H9 (cell line): Measurements from ENCODE around the gene MXD3. TPM values are rescaled to one million over a fixed set of nuclear protein-coding genes. Genes with fewer than 3 reads are reported as not detected.
A peak's percentile ranks its signal among the peaks of the same experiment; 100 is the strongest.
"Not testable (repeated sequence)": the region's sequence is repeated elsewhere in the genome, so short reads cannot be mapped to it uniquely, and the experiment has no call there.

ENCODE experiments used
- DNase-seq: peaks from one replicate; pipeline ENCODE4 v3.0.0-alpha.2; 2017
- H2AFZ ChIP-seq: one replicate; pipeline ENCODE4 v1.6.1; 2013; ENCODE audit warnings: mild to moderate bottlenecking, low read length, control low read depth, moderate library complexity
- H2AK5ac ChIP-seq: 2 replicates; pipeline ENCODE4 v1.6.1; 2013; ENCODE audit warnings: low read length, control low read depth, mixed read lengths; ENCODE audit not compliant: insufficient read length
- H2BK120ac ChIP-seq: one replicate; pipeline ENCODE4 v1.6.1; 2013; ENCODE audit warnings: low read depth, mild to moderate bottlenecking, low read length, control low read depth, inconsistent platforms; ENCODE audit not compliant: poor library complexity, severe bottlenecking
- H2BK12ac ChIP-seq: 2 replicates; pipeline ENCODE4 v1.6.1; 2013; ENCODE audit warnings: low read length, control low read depth, mixed read lengths, low read depth; ENCODE audit not compliant: insufficient read length
- H2BK15ac ChIP-seq: 2 replicates; pipeline ENCODE4 v1.6.1; 2013; ENCODE audit warnings: low read depth, low read length, control low read depth
- H2BK20ac ChIP-seq: one replicate; pipeline ENCODE4 v1.6.1; 2013; ENCODE audit warnings: low read depth, mild to moderate bottlenecking, low read length, control low read depth, inconsistent platforms; ENCODE audit not compliant: poor library complexity, severe bottlenecking
- H2BK5ac ChIP-seq: 2 replicates; pipeline ENCODE4 v1.6.1; 2013; ENCODE audit warnings: low read length, control low read depth, mixed read lengths; ENCODE audit not compliant: insufficient read length
- H3K14ac ChIP-seq: 2 replicates; pipeline ENCODE4 v1.6.1; 2013; ENCODE audit warnings: low read length, control low read depth; ENCODE audit not compliant: insufficient read depth
- H3K18ac ChIP-seq: 2 replicates; pipeline ENCODE4 v1.6.1; 2013; ENCODE audit warnings: low read depth, mild to moderate bottlenecking, mixed read lengths, low read length, control low read depth; ENCODE audit not compliant: insufficient read length
- H3K23ac ChIP-seq: 2 replicates; pipeline ENCODE4 v1.6.1; 2013; ENCODE audit warnings: low read length, control low read depth, mixed read lengths, low read depth; ENCODE audit not compliant: insufficient read length
- H3K23me2 ChIP-seq: 2 replicates; pipeline ENCODE4 v1.6.1; 2013; ENCODE audit warnings: low read depth, mild to moderate bottlenecking, mixed read lengths, low read length, control low read depth; ENCODE audit not compliant: insufficient read length, poor library complexity, severe bottlenecking
- H3K27ac ChIP-seq: 2 replicates; pipeline ENCODE4 v1.5.1; 2013; ENCODE audit warnings: low read length, control low read depth, mixed read lengths, low read depth; ENCODE audit not compliant: insufficient read length
- H3K27me3 ChIP-seq: 2 replicates; pipeline ENCODE4 v1.6.1; 2013; ENCODE audit warnings: low read length, control low read depth, inconsistent platforms; ENCODE audit not compliant: insufficient read depth
- H3K4ac ChIP-seq: 2 replicates; pipeline ENCODE4 v1.6.1; 2013; ENCODE audit warnings: low read depth, mild to moderate bottlenecking, control low read depth, inconsistent platforms, low read length, moderate library complexity
- H3K4me1 ChIP-seq: 2 replicates; pipeline ENCODE4 v1.6.1; 2013; ENCODE audit warnings: low read length, control low read depth, inconsistent platforms; ENCODE audit not compliant: insufficient read depth
- H3K4me2 ChIP-seq: 2 replicates; pipeline ENCODE4 v1.6.1; 2013; ENCODE audit warnings: low read length, control low read depth, mixed read lengths; ENCODE audit not compliant: insufficient read length, insufficient read depth
- H3K56ac ChIP-seq: 2 replicates; pipeline ENCODE4 v1.6.1; 2013; ENCODE audit warnings: low read depth, mild to moderate bottlenecking, mixed read lengths, low read length, control low read depth; ENCODE audit not compliant: insufficient read length
- H3K79me1 ChIP-seq: 2 replicates; pipeline ENCODE4 v1.6.1; 2013; ENCODE audit warnings: low read depth, mild to moderate bottlenecking, moderate library complexity, low read length, control low read depth, inconsistent platforms; ENCODE audit not compliant: insufficient read depth, poor library complexity, severe bottlenecking
- H3K79me2 ChIP-seq: 2 replicates; pipeline ENCODE4 v1.6.1; 2013; ENCODE audit warnings: low read length, control low read depth, inconsistent platforms; ENCODE audit not compliant: insufficient read depth
- H3K9ac ChIP-seq: 2 replicates; pipeline ENCODE4 v1.6.1; 2013; ENCODE audit warnings: low read length, control low read depth, mixed read lengths; ENCODE audit not compliant: insufficient read length; ENCODE audit errors: extremely low read depth
- H3K9me3 ChIP-seq: one replicate; pipeline ENCODE4 v1.6.1; 2013; ENCODE audit warnings: low read depth, low read length, inconsistent platforms; ENCODE audit not compliant: control insufficient read depth
- H3T11ph ChIP-seq: one replicate; pipeline ENCODE4 v1.6.1; 2013; ENCODE audit warnings: mild to moderate bottlenecking, low read length, control low read depth, inconsistent platforms
- H4K20me1 ChIP-seq: one replicate; pipeline ENCODE4 v1.6.1; 2013; ENCODE audit not compliant: control insufficient read depth, insufficient read length, insufficient read depth
- H4K5ac ChIP-seq: 2 replicates; pipeline ENCODE4 v1.6.1; 2013; ENCODE audit warnings: low read depth, mild to moderate bottlenecking, mixed read lengths, low read length, control low read depth; ENCODE audit not compliant: insufficient read length
- H4K8ac ChIP-seq: replicated peaks from 2 replicates; pipeline ENCODE4 v1.6.1; 2013; ENCODE audit warnings: low read length, control low read depth, mixed read lengths, low read depth; ENCODE audit not compliant: insufficient read length
- H4K91ac ChIP-seq: 2 replicates; pipeline ENCODE4 v1.6.1; 2013; ENCODE audit warnings: low read depth, mild to moderate bottlenecking, moderate library complexity, mixed read lengths, low read length, control low read depth; ENCODE audit not compliant: insufficient read length
- H3K27ac Mint-ChIP-seq, 3 experiments: 2 replicates in 2 of 3; 3 replicates in 1 of 3; pipeline ENCODE4 v1.8.0; 2020 to 2021; ENCODE audit warnings: mixed read lengths in 3 of 3, mild to moderate bottlenecking in 1 of 3, moderate library complexity in 1 of 3
- H3K27me3 Mint-ChIP-seq: 2 replicates; pipeline ENCODE4 v1.8.0; 2021; ENCODE audit warnings: low read depth, mild to moderate bottlenecking, moderate library complexity, mixed read lengths
- H3K36me3 Mint-ChIP-seq, 3 experiments: 2 replicates in 2 of 3; 3 replicates in 1 of 3; pipeline ENCODE4 v1.8.0; 2020 to 2021; ENCODE audit warnings: low read depth in 3 of 3, mixed read lengths in 3 of 3; ENCODE audit not compliant: insufficient read depth in 1 of 3
- H3K4me1 Mint-ChIP-seq, 2 experiments: 2 replicates each; pipeline ENCODE4 v1.8.0; 2020; ENCODE audit warnings: mixed read lengths in 2 of 2
- H3K4me3 Mint-ChIP-seq, 2 experiments: 2 replicates in 1 of 2; 3 replicates in 1 of 2; pipeline ENCODE4 v1.8.0; 2020 to 2021; ENCODE audit warnings: mild to moderate bottlenecking in 2 of 2, mixed read lengths in 2 of 2, moderate library complexity in 1 of 2
- H3K9me3 Mint-ChIP-seq, 2 experiments: 2 replicates in 1 of 2; 3 replicates in 1 of 2; pipeline ENCODE4 v1.8.0; 2020; ENCODE audit warnings: mild to moderate bottlenecking in 2 of 2, mixed read lengths in 2 of 2, moderate library complexity in 1 of 2
- WGBS: extraction: QIAGEN DNeasy Blood & Tissue Kit; methylation state at CpG from one replicate; pipeline ENCODE4 v1.1.7; 2013; ENCODE audit warnings: missing lambda C conversion rate, low lambda C conversion rate, mixed read lengths; ENCODE audit not compliant: insufficient read length; ENCODE audit errors: extremely low coverage; 5-methylcytosine and 5-hydroxymethylcytosine counted together
- total RNA-seq: library from RNA; stranded (reverse); gene quantifications from 2 replicates; pipeline ENCODE4 v1.2.1, GENCODE V29; 2021
- TF ChIP-seq, protein P1 (sequence below): fragments of 200-600 bp; sonication (generic); conservative IDR thresholded peaks from 3 replicates; pipeline ENCODE4 v1.8.0; 2021; ENCODE audit warnings: antibody characterized with exemption, mild to moderate bottlenecking

Gene MXD3
- total RNA-seq, 1 experiment from 2014 or later: 9.8 TPM

DNA sequence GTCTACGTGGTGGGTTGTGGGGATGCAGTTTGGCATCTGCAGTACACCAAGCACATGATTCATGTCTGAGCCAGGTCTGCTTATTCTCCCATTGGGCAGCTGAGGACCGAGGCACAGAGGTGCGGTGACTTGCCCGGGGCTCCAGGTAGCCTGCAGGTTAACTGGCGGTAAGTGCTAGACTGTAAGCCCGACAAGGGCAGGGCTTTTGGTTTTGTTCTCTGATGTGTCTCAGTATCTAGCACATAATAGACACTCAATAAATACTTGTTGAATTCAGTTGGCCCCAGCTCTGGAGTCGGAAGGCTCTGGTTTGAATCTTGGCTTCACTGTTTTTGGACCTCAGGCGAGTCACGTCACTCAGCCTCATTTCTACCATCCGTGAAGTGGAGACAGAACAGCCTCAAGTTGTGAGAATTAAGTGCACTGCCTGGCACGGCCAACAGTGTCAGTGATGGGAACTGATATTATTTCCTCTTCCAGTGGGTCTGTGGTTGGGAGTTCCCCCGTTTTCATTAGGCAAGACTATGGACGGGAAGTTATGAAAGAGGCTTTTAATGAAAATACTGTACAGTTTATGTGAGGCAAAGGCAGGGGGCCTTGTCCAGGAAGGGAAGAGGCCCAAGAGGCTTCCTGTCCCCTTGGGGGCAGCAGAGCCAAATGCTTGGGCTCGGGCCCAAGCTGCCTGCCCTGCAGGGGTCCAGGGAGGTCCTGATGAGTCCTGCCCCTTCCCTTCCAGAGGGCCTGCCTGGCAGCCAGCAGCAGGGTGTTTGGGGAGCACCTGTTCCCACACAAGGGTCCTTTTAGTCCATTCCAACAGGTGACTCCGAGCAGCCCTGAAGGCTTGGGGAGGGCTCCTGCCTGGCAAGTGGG is 4.8 kb downstream of the MXD3 start:
- no peak overlapping the region for H2AFZ ChIP-seq

DNA sequence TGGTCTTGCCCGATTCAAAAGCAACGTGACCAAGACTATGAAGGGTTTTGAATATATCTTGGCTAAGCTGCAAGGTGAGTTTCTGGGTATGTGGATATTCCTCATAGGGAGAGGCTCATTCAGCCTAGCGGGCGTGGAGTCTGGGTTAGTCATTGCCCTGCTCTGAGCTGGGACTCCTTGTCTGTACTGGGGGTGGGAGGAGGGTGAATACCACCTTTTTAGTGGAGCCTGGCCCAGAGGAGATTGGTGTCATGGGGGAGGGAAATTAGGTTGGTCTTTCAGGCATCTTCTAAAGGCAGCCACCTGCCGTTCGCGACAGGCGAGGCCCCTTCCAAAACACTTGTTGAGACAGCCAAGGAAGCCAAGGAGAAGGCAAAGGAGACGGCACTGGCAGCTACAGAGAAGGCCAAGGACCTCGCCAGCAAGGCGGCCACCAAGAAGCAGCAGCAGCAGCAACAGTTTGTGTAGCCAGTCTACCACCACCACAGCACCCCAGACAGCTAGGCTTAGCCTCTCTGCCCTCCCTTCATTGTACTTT is 5.5 kb downstream of the MXD3 start:
- H3K79me1 ChIP-seq, H2BK12ac ChIP-seq, H3K4me2 ChIP-seq, H4K91ac ChIP-seq, H3K9ac ChIP-seq, H2AFZ ChIP-seq, H3K9me3 ChIP-seq, H2AK5ac ChIP-seq, H4K20me1 ChIP-seq, H3K14ac ChIP-seq, H3K27ac ChIP-seq, H3K23ac ChIP-seq, H3K27me3 Mint-ChIP-seq, H2BK20ac ChIP-seq, H4K8ac ChIP-seq, H3K18ac ChIP-seq, DNase-seq, H2BK120ac ChIP-seq, H2BK15ac ChIP-seq, H3K9me3 Mint-ChIP-seq, H4K5ac ChIP-seq, H2BK5ac ChIP-seq, H3T11ph ChIP-seq, H3K4me1 ChIP-seq, H3K79me2 ChIP-seq, H3K56ac ChIP-seq, H3K4ac ChIP-seq, H3K27me3 ChIP-seq: not testable (repeated sequence)
- peaks cover 27 to 32% of the 10 kb centered on the region in 2 experiments for H3K4me1 Mint-ChIP-seq
- no CpG with 5 or more reads among the region's 11 CpGs for WGBS
- H3K23me2 ChIP-seq: peaks cover 13% of the 10 kb centered on the region
- peaks cover 24 to 38% (median 31%) of the 10 kb centered on the region in 3 experiments for H3K36me3 Mint-ChIP-seq
- 0 out of 7 replicates have a peak overlapping the region, but pooled peaks of 1 of the 3 experiments have one; percentile 49 for H3K27ac Mint-ChIP-seq
- peak overlapping the region; percentile 14 to 93; a peak in 2 of 5 replicates for H3K4me3 Mint-ChIP-seq

More for the DNA sequence above, 4.8 kb downstream of the MXD3 start:
- no CpG with 5 or more reads among the region's 15 CpGs for WGBS
- no peak overlapping the region for H3T11ph ChIP-seq
- no peak overlapping the region for H3K4me2 ChIP-seq
- no peak overlapping the region for H2BK20ac ChIP-seq
- peaks cover 9% of the 10 kb centered on the region; the same call in 1 of the 2 replicates for H3K79me2 ChIP-seq
- no peak overlapping the region for H3K9ac ChIP-seq
- peaks cover 5% of the 10 kb centered on the region for H4K20me1 ChIP-seq
- peak overlapping the region in 1 of 3 experiments; percentile 67; a peak in 3 of 7 replicates for H3K27ac Mint-ChIP-seq
- TF ChIP-seq, protein P1, sequence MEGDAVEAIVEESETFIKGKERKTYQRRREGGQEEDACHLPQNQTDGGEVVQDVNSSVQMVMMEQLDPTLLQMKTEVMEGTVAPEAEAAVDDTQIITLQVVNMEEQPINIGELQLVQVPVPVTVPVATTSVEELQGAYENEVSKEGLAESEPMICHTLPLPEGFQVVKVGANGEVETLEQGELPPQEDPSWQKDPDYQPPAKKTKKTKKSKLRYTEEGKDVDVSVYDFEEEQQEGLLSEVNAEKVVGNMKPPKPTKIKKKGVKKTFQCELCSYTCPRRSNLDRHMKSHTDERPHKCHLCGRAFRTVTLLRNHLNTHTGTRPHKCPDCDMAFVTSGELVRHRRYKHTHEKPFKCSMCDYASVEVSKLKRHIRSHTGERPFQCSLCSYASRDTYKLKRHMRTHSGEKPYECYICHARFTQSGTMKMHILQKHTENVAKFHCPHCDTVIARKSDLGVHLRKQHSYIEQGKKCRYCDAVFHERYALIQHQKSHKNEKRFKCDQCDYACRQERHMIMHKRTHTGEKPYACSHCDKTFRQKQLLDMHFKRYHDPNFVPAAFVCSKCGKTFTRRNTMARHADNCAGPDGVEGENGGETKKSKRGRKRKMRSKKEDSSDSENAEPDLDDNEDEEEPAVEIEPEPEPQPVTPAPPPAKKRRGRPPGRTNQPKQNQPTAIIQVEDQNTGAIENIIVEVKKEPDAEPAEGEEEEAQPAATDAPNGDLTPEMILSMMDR: peak; percentile 37; the same call in 1 of the 3 replicates
- no peak overlapping the region for H2BK15ac ChIP-seq
- no peak overlapping the region for H3K4ac ChIP-seq
- H3K36me3 Mint-ChIP-seq: peaks cover 24 to 35% (median 31%) of the 10 kb centered on the region in 3 experiments
- H2AK5ac ChIP-seq: no peak overlapping the region
- no peak overlapping the region for H2BK5ac ChIP-seq
- no peak overlapping the region for H3K18ac ChIP-seq
- H3K56ac ChIP-seq: no peak overlapping the region
- H4K91ac ChIP-seq: no peak overlapping the region
- H4K5ac ChIP-seq: no peak overlapping the region
- H3K27me3 ChIP-seq: no peaks in the 10 kb centered on the region
- peaks cover 18% of the 10 kb centered on the region for H3K23me2 ChIP-seq
- no peak overlapping the region for H3K14ac ChIP-seq
- no peak overlapping the region for H2BK120ac ChIP-seq
- DNase-seq: peak; percentile 66
- peak overlapping the region in 1 of 2 experiments; percentile 13; a peak in 2 of 5 replicates for H3K4me3 Mint-ChIP-seq
- no peaks in the 10 kb centered on the region for H3K9me3 Mint-ChIP-seq
- no peaks in the 10 kb centered on the region; the same call in 1 of the 2 replicates for H3K27me3 Mint-ChIP-seq
- peaks cover 26 to 32% of the 10 kb centered on the region in 2 experiments for H3K4me1 Mint-ChIP-seq
- H3K27ac ChIP-seq: no peak overlapping the region
- H4K8ac ChIP-seq: no peak overlapping the region
- H2BK12ac ChIP-seq: no peak overlapping the region
- no peaks in the 10 kb centered on the region for H3K9me3 ChIP-seq
- no peaks in the 10 kb centered on the region for H3K79me1 ChIP-seq
- no peaks in the 10 kb centered on the region for H3K4me1 ChIP-seq
- H3K23ac ChIP-seq: no peak overlapping the region
